Osteoblast (primary cell): ENCODE data around the gene CEACAM7. TPM values are rescaled to one million over a fixed set of nuclear protein-coding genes. Genes with fewer than 3 reads are reported as not detected.

Experiments
- DNase-seq: peaks from one replicate; pipeline ENCODE4 v3.0.0; 2011; ENCODE audit warnings: low spot score, mixed read lengths; ENCODE audit not compliant: insufficient read length; ENCODE audit errors: missing footprints
- H2AFZ ChIP-seq: 2 replicates; pipeline ENCODE4 v1.6.0; 2011; ENCODE audit warnings: mild to moderate bottlenecking, low read length
- H3K27ac ChIP-seq: 2 replicates; pipeline ENCODE4 v1.5.1; 2011; ENCODE audit warnings: mild to moderate bottlenecking, low read depth, low read length, moderate library complexity
- H3K27me3 ChIP-seq: 2 replicates; pipeline ENCODE4 v1.6.0; 2012; ENCODE audit warnings: mild to moderate bottlenecking, control low read depth, inconsistent platforms, low read length, moderate library complexity; ENCODE audit not compliant: insufficient read depth
- H3K36me3 ChIP-seq: 2 replicates; pipeline ENCODE4 v1.5.1; 2011; ENCODE audit warnings: mild to moderate bottlenecking, low read length, control low read depth, moderate library complexity; ENCODE audit not compliant: insufficient read depth
- H3K4me1 ChIP-seq: 2 replicates; pipeline ENCODE4 v1.5.1; 2011; ENCODE audit warnings: mild to moderate bottlenecking, low read length, control low read depth, moderate library complexity; ENCODE audit not compliant: insufficient read depth
- H3K4me2 ChIP-seq: 2 replicates; pipeline ENCODE4 v1.6.0; 2011; ENCODE audit warnings: mild to moderate bottlenecking, low read length; ENCODE audit not compliant: insufficient read depth
- H3K4me3 ChIP-seq: fragments of 200-600 bp; sonication (generic); 3 replicates; pipeline ENCODE4 v1.5.1; 2012; ENCODE audit warnings: mild to moderate bottlenecking, low read length, inconsistent platforms; ENCODE audit not compliant: insufficient read depth
- H3K79me2 ChIP-seq: 2 replicates; pipeline ENCODE4 v1.6.0; 2012; ENCODE audit warnings: mild to moderate bottlenecking, low read length, control low read depth, inconsistent platforms; ENCODE audit not compliant: insufficient read depth
- H3K9me3 ChIP-seq: 2 replicates; pipeline ENCODE4 v1.5.1; 2011; ENCODE audit warnings: low read depth, low read length, control low read depth
- H4K20me1 ChIP-seq: 2 replicates; pipeline ENCODE4 v1.6.0; 2012; ENCODE audit warnings: mild to moderate bottlenecking, low read length, control low read depth; ENCODE audit not compliant: insufficient read depth
- CTCF ChIP-seq: IDR thresholded peaks from 2 replicates; pipeline ENCODE4 v1.5.1; 2011; ENCODE audit warnings: mild to moderate bottlenecking, low read depth, low read length, moderate library complexity; ENCODE audit errors: extremely low read depth
- total RNA-seq: library from RNA; depleted of rRNA; stranded (reverse); fragments of >200 nt; gene quantifications from 2 replicates; pipeline ENCODE4 v1.2.3, GENCODE V29; 2012

CEACAM7 gene
- total RNA-seq, 1 donor = not detected

- Histone ChIP-seq H3K27ac (no peak overlapping the region), H3K4me2 (no peak overlapping the region), H3K4me1 (no peaks in the 10 kb centered on the region), H3K27me3 (peaks cover 5% of the 10 kb centered on the region), H3K36me3 (no peaks in the 10 kb centered on the region), H3K79me2 (no peaks in the 10 kb centered on the region), H3K9me3 (no peaks in the 10 kb centered on the region), H3K4me3 (no peak overlapping the region), H2AFZ (no peak overlapping the region), H4K20me1 (no peaks in the 10 kb centered on the region)
- TF ChIP-seq CTCF = no peak
- DNase-seq = no peak
Observed at GRCh38 chr19:41726493-41726892, 38.4 kb upstream of the CEACAM7 start.

DNA sequence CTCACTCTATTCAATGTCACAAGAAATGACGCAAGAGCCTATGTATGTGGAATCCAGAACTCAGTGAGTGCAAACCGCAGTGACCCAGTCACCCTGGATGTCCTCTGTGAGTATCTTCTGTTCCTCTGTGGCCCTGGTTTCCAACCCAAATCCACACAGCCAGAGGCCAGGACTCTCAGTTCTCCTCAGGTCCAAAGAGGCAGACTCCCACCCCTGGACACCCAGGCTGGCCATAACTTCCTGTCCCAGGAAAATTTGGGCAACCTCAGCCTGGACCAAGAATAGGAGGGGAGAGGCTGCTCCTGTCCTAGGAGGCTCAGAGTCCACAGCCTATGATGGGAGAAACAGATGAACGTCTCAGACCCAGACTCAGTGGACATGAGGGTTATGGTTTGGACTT is 32.0 kb upstream of the CEACAM7 start:
- Histone ChIP-seq H3K4me2 (no peak overlapping the region), H3K36me3 (no peaks in the 10 kb centered on the region), H3K79me2 (no peaks in the 10 kb centered on the region), H3K27ac (no peak overlapping the region), H2AFZ (no peak overlapping the region), H3K9me3 (no peaks in the 10 kb centered on the region), H3K4me3 (no peak overlapping the region), H4K20me1 (no peaks in the 10 kb centered on the region), H3K4me1 (no peaks in the 10 kb centered on the region), H3K27me3 (no peaks in the 10 kb centered on the region)
- DNase-seq = no peak
- no peak for TF ChIP-seq CTCF

DNA sequence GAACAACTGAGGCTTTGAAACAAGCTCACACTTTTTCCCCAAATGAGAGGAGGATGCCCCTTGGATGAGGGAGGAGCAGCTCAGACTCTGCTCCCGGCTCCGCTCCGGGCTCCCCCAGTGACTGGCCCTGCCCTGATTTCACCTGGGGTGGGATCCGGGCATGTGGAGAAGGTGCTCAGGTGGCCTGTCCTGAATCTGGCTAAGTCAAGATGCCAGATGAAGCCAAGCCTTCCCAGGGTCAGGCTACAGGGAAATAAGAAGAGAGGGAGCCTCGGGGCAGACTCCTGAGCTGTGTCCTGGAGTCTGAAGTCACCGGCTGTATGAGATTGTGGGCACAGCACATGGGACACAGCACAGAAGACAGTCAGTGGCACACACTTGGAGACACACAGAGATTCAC is 30.7 kb upstream of the CEACAM7 start:
- H3K27ac ChIP-seq = no peak overlapping the region
- TF ChIP-seq CTCF = no peak
- H3K27me3 ChIP-seq = no peaks in the 10 kb centered on the region
- no peaks in the 10 kb centered on the region for H3K4me1 ChIP-seq
- DNase-seq = no peak
- H2AFZ ChIP-seq = no peak overlapping the region
- H3K9me3 ChIP-seq = no peaks in the 10 kb centered on the region
- no peak overlapping the region for H3K4me3 ChIP-seq
- no peaks in the 10 kb centered on the region for H3K36me3 ChIP-seq
- no peaks in the 10 kb centered on the region for H4K20me1 ChIP-seq
- H3K4me2 ChIP-seq = no peak overlapping the region
- no peaks in the 10 kb centered on the region for H3K79me2 ChIP-seq

- Histone ChIP-seq H3K4me2 (no peak overlapping the region), H3K27me3 (peaks cover 6% of the 10 kb centered on the region), H3K4me1 (no peaks in the 10 kb centered on the region), H3K36me3 (no peaks in the 10 kb centered on the region), H2AFZ (no peak overlapping the region), H3K4me3 (no peak overlapping the region), H3K9me3 (no peaks in the 10 kb centered on the region), H4K20me1 (no peaks in the 10 kb centered on the region), H3K79me2 (no peaks in the 10 kb centered on the region), H3K27ac (no peak overlapping the region)
- DNase-seq = no peak
- TF ChIP-seq CTCF = no peak
Observed at GRCh38 chr19:41714598-41714997, 26.5 kb upstream of the CEACAM7 start.
